ENCODE measurements around the gene DHX35.

The DHX35 gene

GRCh38 chr20:38979842-38980241 is 17.7 kb downstream of the DHX35 start:
- H3K9me3 ChIP-seq (ENCODE audit: control insufficient read depth, insufficient read depth, low read length): no peaks in the 10 kb centered on the region
- H3K27me3 ChIP-seq (ENCODE audit: control insufficient read depth, low read length): no peaks in the 10 kb centered on the region
- TF ChIP-seq CTCF (IDR thresholded peaks at IDR 0.05; ENCODE audit: low read depth, low read length, poor library complexity, severe bottlenecking) (no peak), EZH2phosphoT487 (IDR thresholded peaks at IDR 0.05; ENCODE audit: borderline replicate concordance, low read length) (no peak)
- H3F3A ChIP-seq (ENCODE audit: control insufficient read depth, insufficient read depth): no peaks in the 10 kb centered on the region
- H3K4me2 ChIP-seq (ENCODE audit: low read length): no peak overlapping the region
- H4K20me1 ChIP-seq (ENCODE audit: control insufficient read depth, insufficient read depth, low read depth, low read length): no peaks in the 10 kb centered on the region
- H3K79me2 ChIP-seq (ENCODE audit: control insufficient read depth, low read length): peaks cover 14% of the 10 kb centered on the region
- H3K4me1 ChIP-seq (ENCODE audit: control insufficient read depth, low read length): peaks cover 3% of the 10 kb centered on the region
- H3K9me2 ChIP-seq (replicated peaks; ENCODE audit: control insufficient read depth, low read length): no peaks in the 10 kb centered on the region
- peaks cover 34% of the 10 kb centered on the region for H3K36me3 ChIP-seq (ENCODE audit: control insufficient read depth, low read length)
- H3K27ac ChIP-seq (ENCODE audit: low read depth, low read length): no peak overlapping the region
- H3K4me3 ChIP-seq (ENCODE audit: low read length): no peak overlapping the region

GRCh38 chr20:38982291-38982690 is 20.1 kb downstream of the DHX35 start:
- TF ChIP-seq CTCF (IDR thresholded peaks at IDR 0.05; ENCODE audit: low read depth, low read length, poor library complexity, severe bottlenecking) (no peak), EZH2phosphoT487 (IDR thresholded peaks at IDR 0.05; ENCODE audit: borderline replicate concordance, low read length) (no peak)
- Histone ChIP-seq H3K27ac (ENCODE audit: low read depth, low read length) (no peak overlapping the region), H3K4me2 (ENCODE audit: low read length) (no peak overlapping the region)

GRCh38 chr20:38985060-38985459 is 22.9 kb downstream of the DHX35 start:
- Histone ChIP-seq H3K4me3 (ENCODE audit: low read length) (no peak overlapping the region), H3K4me1 (ENCODE audit: control insufficient read depth, low read length) (peaks cover 19% of the 10 kb centered on the region), H3K27ac (ENCODE audit: low read depth, low read length) (peak overlapping the region; percentile 12; the same call in 1 of the 2 replicates), H3K79me2 (ENCODE audit: control insufficient read depth, low read length) (peaks cover 6% of the 10 kb centered on the region; the same call in 1 of the 2 replicates), H4K20me1 (ENCODE audit: control insufficient read depth, insufficient read depth, low read depth, low read length) (no peaks in the 10 kb centered on the region; the same call in 1 of the 2 replicates), H3K27me3 (ENCODE audit: control insufficient read depth, low read length) (no peaks in the 10 kb centered on the region), H3K4me2 (ENCODE audit: low read length) (no peak overlapping the region), H3K9me2 (replicated peaks; ENCODE audit: control insufficient read depth, low read length) (no peaks in the 10 kb centered on the region), H3K36me3 (ENCODE audit: control insufficient read depth, low read length) (peaks cover 30% of the 10 kb centered on the region), H3K9me3 (ENCODE audit: control insufficient read depth, insufficient read depth, low read length) (no peaks in the 10 kb centered on the region), H3F3A (ENCODE audit: control insufficient read depth, insufficient read depth) (peaks cover 4% of the 10 kb centered on the region; the same call in 1 of the 2 replicates)
- TF ChIP-seq EZH2phosphoT487 (IDR thresholded peaks at IDR 0.05; ENCODE audit: borderline replicate concordance, low read length) (no peak), CTCF (IDR thresholded peaks at IDR 0.05; ENCODE audit: low read depth, low read length, poor library complexity, severe bottlenecking) (no peak)

More at GRCh38 chr20:38982291-38982690, 20.1 kb downstream of the DHX35 start:
- Histone ChIP-seq H3K4me1 (ENCODE audit: control insufficient read depth, low read length) (peaks cover 16% of the 10 kb centered on the region), H4K20me1 (ENCODE audit: control insufficient read depth, insufficient read depth, low read depth, low read length) (no peaks in the 10 kb centered on the region; the same call in 1 of the 2 replicates), H3K4me3 (ENCODE audit: low read length) (no peak overlapping the region), H3K27me3 (ENCODE audit: control insufficient read depth, low read length) (no peaks in the 10 kb centered on the region), H3K79me2 (ENCODE audit: control insufficient read depth, low read length) (peaks cover 14% of the 10 kb centered on the region), H3K36me3 (ENCODE audit: control insufficient read depth, low read length) (peaks cover 26% of the 10 kb centered on the region), H3F3A (ENCODE audit: control insufficient read depth, insufficient read depth) (peaks cover 4% of the 10 kb centered on the region; the same call in 1 of the 2 replicates), H3K9me3 (ENCODE audit: control insufficient read depth, insufficient read depth, low read length) (no peaks in the 10 kb centered on the region), H3K9me2 (replicated peaks; ENCODE audit: control insufficient read depth, low read length) (no peaks in the 10 kb centered on the region)

Measured in DOHH2 (cell line).